ENCODE results near the gene ATG4B. TPM values are rescaled to one million over a fixed set of nuclear protein-coding genes. Genes with fewer than 3 reads are reported as not detected.

Gene ATG4B
- total RNA-seq, 1 donor from 2014 or later, result 117 TPM

DNA sequence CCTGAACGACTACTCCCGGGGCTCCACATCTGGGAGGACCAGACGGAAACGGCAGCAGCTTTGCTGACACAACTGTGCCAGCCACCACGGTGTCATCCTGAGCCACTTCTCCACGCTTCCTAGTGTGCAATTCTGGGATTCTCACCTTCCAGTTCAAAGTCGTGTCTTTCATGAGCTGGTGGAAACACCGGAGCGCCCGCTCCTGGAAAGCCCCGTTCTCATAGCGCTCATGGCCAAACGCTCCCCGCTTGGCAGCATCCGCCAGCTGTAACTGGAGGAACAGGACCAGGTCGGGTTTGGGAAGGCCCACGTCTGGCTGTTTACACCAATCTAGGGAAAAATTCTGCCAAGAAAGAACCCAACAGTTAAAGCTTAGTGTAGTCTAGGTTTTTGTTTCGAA is 40.8 kb downstream of the ATG4B start:
- H3K9me3 Mint-ChIP-seq, result no peaks in the 10 kb centered on the region
- H3K27me3 Mint-ChIP-seq (ENCODE audit: low read depth), result no peaks in the 10 kb centered on the region
- intact Hi-C loops (cut with micrococcal nuclease), result no loop called here
- peaks cover 53% of the 10 kb centered on the region for H3K36me3 Mint-ChIP-seq (ENCODE audit: low read depth)
- H3K27ac Mint-ChIP-seq, result no peak overlapping the region
- peaks cover 10% of the 10 kb centered on the region for H3K4me1 Mint-ChIP-seq (ENCODE audit: low read depth)
- DNase-seq (ENCODE audit: low spot score), result no peak
- no peak overlapping the region for H3K4me3 Mint-ChIP-seq (ENCODE audit: low read depth)

- no peaks in the 10 kb centered on the region for H3K27me3 Mint-ChIP-seq (ENCODE audit: low read depth)
- peaks cover 8% of the 10 kb centered on the region for H3K4me1 Mint-ChIP-seq (ENCODE audit: low read depth)
- intact Hi-C loops (cut with micrococcal nuclease), result no loop called here
- DNase-seq (ENCODE audit: low spot score), result no peak
- H3K4me3 Mint-ChIP-seq (ENCODE audit: low read depth), result no peak overlapping the region
- peaks cover 60% of the 10 kb centered on the region for H3K36me3 Mint-ChIP-seq (ENCODE audit: low read depth)
- H3K9me3 Mint-ChIP-seq, result no peaks in the 10 kb centered on the region
- H3K27ac Mint-ChIP-seq, result no peak overlapping the region
Observed at GRCh38 chr2:241678784-241679540, 41.5 kb downstream of the ATG4B start.

DNA sequence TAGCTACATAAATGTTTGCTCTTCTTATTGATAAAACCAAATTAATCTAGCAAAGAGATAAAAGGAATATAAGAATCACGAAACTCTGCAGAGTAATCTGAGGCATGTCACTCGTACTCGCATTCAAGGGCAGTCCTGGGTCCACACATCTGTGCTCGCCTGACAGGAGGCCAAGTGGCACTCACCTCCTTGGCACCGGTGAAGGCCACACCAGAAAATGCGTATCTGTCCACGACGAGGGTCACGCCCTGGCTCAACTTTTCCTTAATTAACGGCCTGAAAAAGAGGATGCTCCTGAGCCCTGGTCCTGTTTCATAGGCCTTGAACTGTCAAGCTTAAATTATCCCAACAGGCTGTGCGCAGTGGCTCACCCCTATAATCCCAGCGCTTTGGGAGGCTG is 42.6 kb downstream of the ATG4B start:
- intact Hi-C loops (cut with micrococcal nuclease), result no loop called here
- Mint-ChIP-seq H3K4me3 (ENCODE audit: low read depth) (no peak overlapping the region), H3K36me3 (ENCODE audit: low read depth) (peaks cover 67% of the 10 kb centered on the region), H3K9me3 (no peaks in the 10 kb centered on the region), H3K27me3 (ENCODE audit: low read depth) (no peaks in the 10 kb centered on the region), H3K4me1 (ENCODE audit: low read depth) (peaks cover 14% of the 10 kb centered on the region), H3K27ac (no peak overlapping the region)
- no peak for DNase-seq (ENCODE audit: low spot score)

DNA sequence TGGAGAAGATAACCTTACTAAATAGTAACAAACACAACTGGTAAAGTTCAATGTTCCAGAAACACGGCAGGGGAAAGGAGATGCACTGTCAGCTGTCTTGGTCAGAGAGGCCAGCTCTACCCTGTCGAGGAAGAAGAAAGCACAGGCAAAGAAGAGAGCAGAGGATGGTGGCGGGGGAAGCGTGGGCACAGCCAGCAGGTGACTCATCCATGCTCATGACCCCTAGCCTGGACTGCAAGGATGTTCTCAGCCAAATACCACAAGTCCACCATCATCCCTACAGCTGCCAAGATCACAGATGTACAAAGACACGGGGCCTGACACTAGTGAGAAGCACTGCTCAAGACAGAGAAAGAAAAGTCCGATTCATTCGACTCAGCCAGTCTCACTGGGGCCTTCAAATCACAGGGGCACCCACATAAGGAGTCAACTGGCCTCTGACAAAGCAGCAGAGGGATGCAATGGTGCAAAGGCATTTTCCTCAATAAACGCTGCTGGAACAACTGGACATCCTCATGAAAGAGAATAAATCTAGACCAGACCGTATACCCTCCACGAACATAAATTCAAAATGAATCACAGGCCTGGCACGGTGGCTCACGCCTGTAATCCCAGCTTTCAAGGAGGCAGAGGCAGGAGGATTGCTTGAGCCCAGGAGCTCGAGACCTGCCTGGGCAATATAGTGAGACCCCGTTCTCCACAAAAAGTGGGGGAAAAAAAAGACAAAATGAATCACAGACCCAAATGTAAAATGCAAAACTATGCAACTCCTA is 43.5 kb downstream of the ATG4B start:
- intact Hi-C loops (cut with micrococcal nuclease), result no loop called here
- no peak overlapping the region for H3K4me3 Mint-ChIP-seq (ENCODE audit: low read depth)
- H3K36me3 Mint-ChIP-seq (ENCODE audit: low read depth), result peaks cover 67% of the 10 kb centered on the region
- H3K27ac Mint-ChIP-seq, result no peak overlapping the region
- no peaks in the 10 kb centered on the region for H3K9me3 Mint-ChIP-seq
- H3K4me1 Mint-ChIP-seq (ENCODE audit: low read depth), result peaks cover 20% of the 10 kb centered on the region
- H3K27me3 Mint-ChIP-seq (ENCODE audit: low read depth), result no peaks in the 10 kb centered on the region
- no peak for DNase-seq (ENCODE audit: low spot score)

DNA sequence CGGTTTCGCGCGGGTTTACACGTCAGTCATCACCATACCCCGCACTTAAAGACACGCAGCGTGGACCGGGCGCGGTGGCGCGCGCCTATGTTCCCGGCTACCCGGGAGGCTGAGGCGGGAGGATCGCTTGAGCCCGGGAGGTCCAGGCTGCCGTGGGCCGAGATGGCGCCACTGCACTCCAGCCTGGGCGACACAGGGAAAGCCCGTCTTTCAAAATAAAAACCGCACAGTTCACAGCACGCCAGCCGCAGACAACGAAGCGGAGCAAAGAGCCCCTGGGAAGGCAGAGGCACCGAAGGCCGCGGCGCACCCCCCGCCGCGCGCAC is 48.8 kb downstream of the ATG4B start:
- DNase-seq (ENCODE audit: low spot score), result no peak
- Mint-ChIP-seq H3K9me3 (no peaks in the 10 kb centered on the region), H3K36me3 (ENCODE audit: low read depth) (peaks cover 56% of the 10 kb centered on the region)

GRCh38 chr2:241686650-241687425 is 49.3 kb downstream of the ATG4B start, which contains the start of gene DTYMK:
Gene DTYMK (minus strand): TSS chr2:241686815. CDS start chr2:241686783, 32 bp downstream.
- H3K27me3 Mint-ChIP-seq (ENCODE audit: low read depth), result no peaks in the 10 kb centered on the region
- peak; percentile 96 for DNase-seq (ENCODE audit: low spot score)
- H3K27ac Mint-ChIP-seq, result peak within 1 kb of the TSS; percentile 96
- H3K36me3 Mint-ChIP-seq (ENCODE audit: low read depth), result peaks cover 50% of the 10 kb centered on the region
- peaks cover 15% of the 10 kb centered on the region for H3K4me1 Mint-ChIP-seq (ENCODE audit: low read depth)
- peak within 1 kb of the TSS; percentile 88 for H3K4me3 Mint-ChIP-seq (ENCODE audit: low read depth)
- intact Hi-C loops (cut with micrococcal nuclease), result loop anchor here (1.0 to 5.0 kb wide), 5 partner anchors 15 to 585 kb away; partner anchors contain the start of genes ATG4B, D2HGDH, ING5 and MTERF4
- no peaks in the 10 kb centered on the region for H3K9me3 Mint-ChIP-seq

More for the DNA sequence above, 48.8 kb downstream of the ATG4B start:
- H3K4me1 Mint-ChIP-seq (ENCODE audit: low read depth), result peaks cover 17% of the 10 kb centered on the region
- intact Hi-C loops (cut with micrococcal nuclease), result loop anchor here (1.0 to 5.0 kb wide), 5 partner anchors 16 to 584 kb away; partner anchors contain the start of genes ATG4B, D2HGDH, ING5 and MTERF4
- H3K4me3 Mint-ChIP-seq (ENCODE audit: low read depth), result peak overlapping the region; percentile 88
- H3K27ac Mint-ChIP-seq, result peak overlapping the region; percentile 70
- H3K27me3 Mint-ChIP-seq (ENCODE audit: low read depth), result no peaks in the 10 kb centered on the region

DNA sequence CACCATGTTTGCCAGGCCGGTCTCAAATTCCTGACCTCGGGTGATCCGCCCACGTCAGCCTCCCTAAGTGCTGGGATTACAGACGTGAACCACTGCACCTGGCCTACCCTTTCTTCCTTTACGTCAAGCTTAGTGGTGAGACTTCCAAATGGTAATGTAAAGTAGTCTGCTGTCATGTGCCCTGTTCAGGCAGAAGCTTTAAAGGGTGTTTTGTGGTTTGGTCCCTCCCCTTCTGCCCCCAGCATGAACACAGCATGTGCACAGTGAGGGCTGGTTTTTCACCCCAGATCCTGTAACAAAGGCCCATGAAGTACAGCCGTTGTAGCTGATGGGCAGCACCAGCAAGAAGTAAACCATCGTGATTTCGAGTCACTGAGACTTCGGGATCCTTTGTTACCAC is 51.8 kb downstream of the ATG4B start:
- H3K27me3 Mint-ChIP-seq (ENCODE audit: low read depth), result no peaks in the 10 kb centered on the region
- peaks cover 38% of the 10 kb centered on the region for H3K36me3 Mint-ChIP-seq (ENCODE audit: low read depth)
- DNase-seq (ENCODE audit: low spot score), result no peak
- peak overlapping the region; percentile 61 for H3K4me3 Mint-ChIP-seq (ENCODE audit: low read depth)
- peaks cover 13% of the 10 kb centered on the region for H3K4me1 Mint-ChIP-seq (ENCODE audit: low read depth)
- no peak overlapping the region for H3K27ac Mint-ChIP-seq
- intact Hi-C loops (cut with micrococcal nuclease), result loop anchor here (5.0 kb wide), 1 partner anchor 43 kb away; the partner anchor contains the start of gene D2HGDH
- no peaks in the 10 kb centered on the region for H3K9me3 Mint-ChIP-seq

- intact Hi-C loops (cut with micrococcal nuclease), result no loop called here
- Mint-ChIP-seq H3K4me3 (ENCODE audit: low read depth) (no peak overlapping the region), H3K36me3 (ENCODE audit: low read depth) (peaks cover 35% of the 10 kb centered on the region), H3K27ac (no peak overlapping the region), H3K4me1 (ENCODE audit: low read depth) (peaks cover 10% of the 10 kb centered on the region), H3K27me3 (ENCODE audit: low read depth) (no peaks in the 10 kb centered on the region), H3K9me3 (no peaks in the 10 kb centered on the region)
- no peak for DNase-seq (ENCODE audit: low spot score)
Observed at GRCh38 chr2:241690202-241690717, 52.8 kb downstream of the ATG4B start.

DNA sequence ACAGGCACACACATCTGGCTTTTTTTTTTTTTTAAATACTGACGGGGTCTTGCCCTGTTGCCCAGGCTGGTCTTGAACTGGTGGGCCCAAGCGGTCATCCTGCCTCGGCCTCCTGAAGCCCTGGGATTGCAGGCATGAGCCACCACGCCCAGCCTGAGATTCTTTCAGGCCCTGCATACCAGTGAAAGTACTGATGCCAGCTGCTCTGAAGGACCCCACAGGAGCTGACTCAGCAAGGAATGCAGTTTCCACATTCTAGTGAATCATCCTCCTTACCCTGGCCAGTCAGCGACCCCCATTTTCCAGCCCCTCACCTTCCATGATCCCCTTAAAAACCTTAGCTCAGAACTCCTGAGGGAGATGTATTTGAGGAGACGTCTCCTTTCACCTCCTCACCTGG is 55.0 kb downstream of the ATG4B start:
- H3K27me3 Mint-ChIP-seq (ENCODE audit: low read depth), result no peaks in the 10 kb centered on the region
- H3K4me1 Mint-ChIP-seq (ENCODE audit: low read depth), result peaks cover 3% of the 10 kb centered on the region
- intact Hi-C loops (cut with micrococcal nuclease), result no loop called here
- H3K36me3 Mint-ChIP-seq (ENCODE audit: low read depth), result peaks cover 36% of the 10 kb centered on the region
- H3K27ac Mint-ChIP-seq, result no peak overlapping the region
- H3K4me3 Mint-ChIP-seq (ENCODE audit: low read depth), result no peak overlapping the region
- DNase-seq (ENCODE audit: low spot score), result no peak
- no peaks in the 10 kb centered on the region for H3K9me3 Mint-ChIP-seq

- intact Hi-C loops (cut with micrococcal nuclease), result no loop called here
- Mint-ChIP-seq H3K36me3 (ENCODE audit: low read depth) (peaks cover 26% of the 10 kb centered on the region), H3K27ac (no peak overlapping the region), H3K4me1 (ENCODE audit: low read depth) (peaks cover 5% of the 10 kb centered on the region), H3K4me3 (ENCODE audit: low read depth) (no peak overlapping the region), H3K9me3 (no peaks in the 10 kb centered on the region), H3K27me3 (ENCODE audit: low read depth) (no peaks in the 10 kb centered on the region)
- DNase-seq (ENCODE audit: low spot score), result no peak
Observed at GRCh38 chr2:241695651-241696050, 58.2 kb downstream of the ATG4B start.

DNA sequence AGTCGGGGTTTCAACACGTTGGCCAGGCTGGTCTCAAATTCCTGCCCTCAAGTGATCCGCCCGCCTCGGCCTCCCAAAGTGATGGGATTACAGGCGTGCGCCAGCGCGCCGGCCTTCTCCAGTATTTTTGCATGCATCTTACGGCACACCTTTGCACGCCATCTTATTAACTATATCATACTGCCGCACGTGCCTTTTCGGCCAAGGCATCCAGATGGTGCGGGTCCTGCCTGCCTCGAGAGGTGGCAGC is 63.6 kb downstream of the ATG4B start:
- intact Hi-C loops (cut with micrococcal nuclease), result loop anchor here (5.0 kb wide), 1 partner anchor 344 kb away; the partner anchor contains the start of gene FARP2
- H3K27me3 Mint-ChIP-seq (ENCODE audit: low read depth), result no peaks in the 10 kb centered on the region
- DNase-seq (ENCODE audit: low spot score), result no peak
- H3K4me1 Mint-ChIP-seq (ENCODE audit: low read depth), result peaks cover 13% of the 10 kb centered on the region
- peak overlapping the region; percentile 89 for H3K4me3 Mint-ChIP-seq (ENCODE audit: low read depth)
- H3K36me3 Mint-ChIP-seq (ENCODE audit: low read depth), result peaks cover 37% of the 10 kb centered on the region
- peaks cover 5% of the 10 kb centered on the region for H3K9me3 Mint-ChIP-seq
- H3K27ac Mint-ChIP-seq, result peak overlapping the region; percentile 92

GRCh38 chr2:241701399-241702154 is 64.1 kb downstream of the ATG4B start, which contains the start of gene ING5:
Gene ING5 (plus strand): TSS chr2:241702039. CDS start chr2:241702066, 27 bp downstream.
- peak; percentile 95 for DNase-seq (ENCODE audit: low spot score)
- peaks cover 38% of the 10 kb centered on the region for H3K36me3 Mint-ChIP-seq (ENCODE audit: low read depth)
- intact Hi-C loops (cut with micrococcal nuclease), result loop anchor here (1.0 to 5.0 kb wide), 4 partner anchors 15 to 344 kb away; partner anchors contain the start of genes D2HGDH, DTYMK and FARP2
- no peaks in the 10 kb centered on the region for H3K27me3 Mint-ChIP-seq (ENCODE audit: low read depth)
- H3K27ac Mint-ChIP-seq, result peak within 1 kb of the TSS; percentile 92
- peaks cover 9% of the 10 kb centered on the region for H3K9me3 Mint-ChIP-seq
- H3K4me3 Mint-ChIP-seq (ENCODE audit: low read depth), result peak within 1 kb of the TSS; percentile 89
- peaks cover 13% of the 10 kb centered on the region for H3K4me1 Mint-ChIP-seq (ENCODE audit: low read depth)
